Measurements from ENCODE around the gene HOXD9.

DNA sequence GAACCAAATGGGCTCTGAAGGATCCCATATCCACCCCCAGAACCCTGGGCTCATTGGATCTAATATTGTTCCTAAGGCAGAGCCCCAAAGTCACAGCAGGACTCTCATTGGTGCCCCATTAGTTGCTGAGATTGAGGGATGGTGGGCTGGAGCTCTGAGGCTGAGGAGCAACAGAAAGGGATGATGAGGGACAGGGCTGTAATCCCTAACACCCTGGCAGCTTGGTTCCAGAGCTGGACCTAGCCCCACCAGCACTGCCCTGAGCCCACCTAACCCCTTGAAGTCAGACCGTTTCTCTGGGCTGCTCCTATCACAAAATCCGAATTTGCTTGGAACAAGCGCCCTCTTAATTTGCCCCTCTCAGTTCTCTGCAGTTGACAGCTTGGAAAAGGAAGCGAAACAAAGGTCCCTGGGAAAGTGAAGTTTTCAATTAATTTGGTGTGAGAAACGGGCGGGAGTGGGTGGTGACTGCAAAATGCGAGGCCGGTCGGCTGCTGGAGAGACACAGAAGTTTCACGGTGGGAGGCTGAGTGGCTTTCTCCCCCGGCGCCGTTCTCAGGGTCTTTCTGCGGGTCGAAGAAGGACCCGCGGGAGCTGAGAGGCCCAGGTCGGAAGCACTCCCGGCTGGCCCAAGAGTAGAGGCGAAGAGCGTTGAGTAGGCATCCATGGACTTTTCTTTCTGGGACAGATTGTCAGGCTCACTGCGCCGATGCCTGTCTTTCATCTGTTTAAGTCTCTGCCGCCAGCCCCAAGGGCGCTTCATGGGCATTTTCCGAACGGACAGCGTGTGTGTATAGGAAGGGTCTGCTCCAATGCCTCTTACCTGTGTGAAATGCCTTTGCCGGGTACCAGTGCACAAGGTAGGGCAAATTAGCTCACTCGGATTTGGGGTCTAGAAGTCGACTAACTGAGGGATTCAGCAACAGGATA lies 30.9 kb upstream of the HOXD9 start:
- TF ChIP-seq EP300 (IDR thresholded peaks at IDR 0.05; ENCODE audit: low read depth), result no peak
- TF ChIP-seq POLR2A (IDR thresholded peaks at IDR 0.05), result no peak
- TF ChIP-seq CTCF (IDR thresholded peaks at IDR 0.05), result no peak
- no peak for TF ChIP-seq POLR2AphosphoS5 (IDR thresholded peaks at IDR 0.05)

Measured in transverse colon (tissue), 4 donors.